B cell (primary cell): ENCODE results near the gene HOXA9. TPM values are rescaled to one million over a fixed set of nuclear protein-coding genes. Genes with fewer than 3 reads are reported as not detected.
A peak's percentile ranks its signal among the peaks of the same experiment; 100 is the strongest.

Experiments used
- ATAC-seq: fragments of 200-7000 bp; cut with Tn5 transposase; one replicate; pipeline ENCODE4 v1.10.0; 2021; ENCODE audit warnings: low read depth, mild to moderate bottlenecking, moderate number of reproducible peaks, moderate library complexity
- CTCF ChIA-PET: fragments of 350-600 bp; sonication (Branson Sonifier 250); formaldehyde crosslinking; loops from one replicate; lab custom pipeline; 2021; ENCODE audit warnings: antibody characterized with exemption, inconsistent platforms; lab: Charles Lee
- POLR2A ChIA-PET: fragments of 350-600 bp; sonication (Branson Sonifier 250); formaldehyde crosslinking; loops from one replicate; lab custom pipeline; 2021; ENCODE audit warnings: antibody characterized with exemption; lab: Charles Lee
- DNase-seq: peaks from one replicate; pipeline ENCODE4 v3.0.0; 2013
- H2AFZ ChIP-seq: 2 replicates; pipeline ENCODE4 v1.6.1; 2012; ENCODE audit warnings: mild to moderate bottlenecking, low read depth, low read length; ENCODE audit not compliant: insufficient read depth, poor library complexity, severe bottlenecking
- H3K27ac ChIP-seq, 2 donors: 1 replicate in 1 of 2; 2 replicates in 1 of 2; pipeline ENCODE4 v1.5.1; 2012 to 2013; ENCODE audit warnings: low read length in 2 of 2, mild to moderate bottlenecking in 2 of 2, moderate library complexity in 1 of 2
- H3K27me3 ChIP-seq, 4 experiments: fragments of 200-600 bp in 1 of 4; sonication (generic) in 1 of 4; replicated peaks in 1 of 4; 1 replicate in 2 of 4; 2 replicates in 2 of 4; pipeline versions ENCODE4 v1.6.1 to v1.7.0; 2013 to 2016; ENCODE audit warnings: low read length in 3 of 4, mild to moderate bottlenecking in 2 of 4, mixed read lengths in 1 of 4, moderate library complexity in 1 of 4; ENCODE audit not compliant: insufficient read depth in 4 of 4, control insufficient read depth in 3 of 4; ENCODE audit errors: control extremely low read depth in 1 of 4
- H3K36me3 ChIP-seq, 2 experiments: replicated peaks in 1 of 2; 1 replicate in 1 of 2; 2 replicates in 1 of 2; pipeline versions ENCODE4 v1.6.1 to v1.7.1; 2013; ENCODE audit warnings: low read length in 1 of 2; ENCODE audit not compliant: insufficient read depth in 2 of 2, control insufficient read depth in 1 of 2; ENCODE audit errors: control extremely low read depth in 1 of 2, extremely low read depth in 1 of 2
- H3K4me1 ChIP-seq, 2 donors: fragments of 200-600 bp in 1 of 2; sonication (generic) in 1 of 2; 1 replicate in 1 of 2; 2 replicates in 1 of 2; pipeline versions ENCODE4 v1.5.1 to v1.6.1; 2013 to 2017; ENCODE audit warnings: low read length in 2 of 2; ENCODE audit not compliant: control insufficient read depth in 2 of 2, insufficient read depth in 2 of 2
- H3K4me2 ChIP-seq: replicated peaks from 2 replicates; pipeline ENCODE3; 2012; ENCODE audit warnings: mild to moderate bottlenecking, low read depth, low read length; ENCODE audit not compliant: poor library complexity, severe bottlenecking
- H3K4me3 ChIP-seq, 5 experiments: fragments of 200-600 bp in 1 of 5; sonication (generic) in 1 of 5; 1 replicate in 3 of 5; 2 replicates in 2 of 5; pipeline versions ENCODE4 v1.5.1 to v1.7.0; 2011 to 2016; ENCODE audit warnings: low read length in 4 of 5, mild to moderate bottlenecking in 4 of 5, low read depth in 2 of 5, control low read depth in 1 of 5, moderate library complexity in 1 of 5; ENCODE audit not compliant: insufficient read depth in 1 of 5; ENCODE audit errors: control extremely low read depth in 1 of 5, extremely low read depth in 1 of 5
- H3K79me2 ChIP-seq: fragments of 200-600 bp; sonication (generic); one replicate; pipeline ENCODE4 v1.6.0; 2016; ENCODE audit warnings: low read length; ENCODE audit not compliant: control insufficient read depth, insufficient read depth
- H3K9ac ChIP-seq: fragments of 200-600 bp; sonication (generic); 2 replicates; pipeline ENCODE4 v1.6.1; 2017; ENCODE audit warnings: mild to moderate bottlenecking, low read length, moderate library complexity
- H3K9me3 ChIP-seq, 3 donors: one replicate each; pipeline versions ENCODE4 v1.6.1 to v1.7.1; 2013; ENCODE audit warnings: low read length in 2 of 3; ENCODE audit not compliant: control insufficient read depth in 2 of 3, insufficient read depth in 1 of 3; ENCODE audit errors: control extremely low read depth in 1 of 3
- H4K20me1 ChIP-seq: 2 replicates; pipeline ENCODE4 v1.6.0; 2012; ENCODE audit warnings: mild to moderate bottlenecking, low read length; ENCODE audit not compliant: insufficient read depth, control insufficient read depth, poor library complexity, severe bottlenecking
- H3K27ac Mint-ChIP-seq: one replicate; pipeline ENCODE4 v1.8.0; 2021; ENCODE audit warnings: mixed read lengths
- H3K27me3 Mint-ChIP-seq: one replicate; pipeline ENCODE4 v1.8.0; 2021; ENCODE audit warnings: mixed read lengths
- H3K4me1 Mint-ChIP-seq: one replicate; pipeline ENCODE4 v1.8.0; 2021; ENCODE audit warnings: mixed read lengths
- H3K4me3 Mint-ChIP-seq: one replicate; pipeline ENCODE4 v1.8.0; 2021; ENCODE audit warnings: mixed read lengths
- H3K9me3 Mint-ChIP-seq: one replicate; pipeline ENCODE4 v1.8.0; 2022; ENCODE audit warnings: mixed read lengths; ENCODE audit not compliant: insufficient read depth
- EZH2 ChIP-seq: IDR thresholded peaks from 2 replicates; pipeline ENCODE4 v1.6.1; 2012; ENCODE audit warnings: borderline replicate concordance, low read depth, mild to moderate bottlenecking, moderate library complexity, low read length; ENCODE audit not compliant: insufficient read depth, poor library complexity, severe bottlenecking
- WGBS: methylation state at CpG from one replicate; pipeline ENCODE4 v1.1.5; 2013; ENCODE audit warnings: missing lambda C conversion rate; ENCODE audit not compliant: insufficient coverage; 5-methylcytosine and 5-hydroxymethylcytosine counted together
- intact Hi-C: fragments of 100-400 bp; cut with micrococcal nuclease; formaldehyde crosslinking; loops from one replicate; pipeline ENCODE4 v1.10.0; 2022
- polyA plus RNA-seq: library from polyadenylated mRNA; depleted of rRNA; stranded (reverse); fragments of >200 nt; gene quantifications from 2 replicates; pipeline ENCODE4 v1.2.3, GENCODE V29; 2012
- total RNA-seq, 2 donors: library from RNA; stranded (reverse); fragments of 120-200 nt in 1 of 2; gene quantifications; 1 replicate in 1 of 2; 2 replicates in 1 of 2; pipeline versions ENCODE4 v1.2.3 to v1.2.4, GENCODE V29; 2013 to 2022
- TF ChIP-seq, protein P1 (sequence below): fragments of 200-600 bp; IDR thresholded peaks from one replicate; pipeline ENCODE4 v1.8.0; 2022; ENCODE audit warnings: antibody characterized with exemption, mild to moderate bottlenecking

HOXA9 gene
- total and polyA plus RNA-seq, 2 donors (not counting 1 experiment from before 2014, with no cell fraction given): 0.07 TPM; not detected in 1

DNA sequence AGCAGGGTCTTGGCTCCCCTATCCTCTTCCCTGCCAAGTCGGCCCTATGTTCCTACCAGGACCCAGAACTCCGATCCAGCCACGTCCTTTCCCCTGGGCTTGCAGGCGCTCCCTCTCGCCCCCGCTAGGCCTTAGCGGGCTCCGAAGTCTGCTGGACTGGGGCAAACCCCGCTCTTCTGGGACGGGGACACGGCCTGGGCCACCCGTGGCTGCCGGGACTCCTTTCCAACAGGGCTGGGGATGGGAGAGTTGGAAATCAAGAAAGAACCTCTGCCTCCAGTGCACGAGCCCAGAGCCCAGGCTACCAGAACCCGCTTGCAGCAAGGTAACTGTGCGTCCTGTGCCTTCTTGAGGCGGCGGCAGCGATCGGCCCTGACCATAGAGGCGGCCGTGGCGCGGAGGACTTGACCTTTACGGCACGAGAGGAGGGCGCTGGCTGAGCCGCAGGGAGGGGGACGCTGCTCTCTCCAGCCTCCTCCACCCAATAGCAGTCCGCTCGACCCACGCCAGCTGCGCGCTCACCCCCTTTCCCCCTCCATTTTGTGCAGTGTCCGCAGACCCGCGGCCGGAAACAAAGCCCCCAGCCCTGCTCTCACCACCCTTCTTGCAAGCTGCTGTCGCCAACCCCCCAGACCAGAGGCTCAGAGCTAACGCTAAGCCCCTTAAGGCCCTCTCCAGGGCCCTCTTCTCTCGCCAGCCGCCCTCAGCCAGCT, 26.7 kb upstream of the HOXA9 start:
- Histone ChIP-seq H3K4me2 (peak overlapping the region; percentile 75), H3K9me3 (peaks cover 2 to 58% (median 6%) of the 10 kb centered on the region in 3 donors), H4K20me1 (no peaks in the 10 kb centered on the region), H3K79me2 (no peaks in the 10 kb centered on the region), H3K4me3 (peak overlapping the region in 1 of 5 experiments; percentile 45), H3K9ac (peak overlapping the region; percentile 36), H2AFZ (no peak overlapping the region), H3K36me3 (no peaks in the 10 kb centered on the region), H3K27ac (no peak overlapping the region), H3K27me3 (peaks cover 3 to 91% (median 79%) of the 10 kb centered on the region in 4 experiments), H3K4me1 (peaks cover 39 to 65% of the 10 kb centered on the region in 2 donors)
- WGBS: 18% methylated on average over 42 of the region's 42 CpGs
- POLR2A ChIA-PET: interaction anchor here (0.5 to 0.7 kb wide), 3 partner anchors 17 to 77 kb away, joined by 3 to 4 read pairs (median 4); no protein-coding TSS in a partner anchor
- ATAC-seq: no peak
- Mint-ChIP-seq H3K4me3 (peak overlapping the region; percentile 61), H3K27me3 (peaks cover 86% of the 10 kb centered on the region), H3K4me1 (peaks cover 31% of the 10 kb centered on the region), H3K27ac (peak overlapping the region; percentile 37), H3K9me3 (no peaks in the 10 kb centered on the region)
- TF ChIP-seq EZH2: no peak
- TF ChIP-seq, protein P1, sequence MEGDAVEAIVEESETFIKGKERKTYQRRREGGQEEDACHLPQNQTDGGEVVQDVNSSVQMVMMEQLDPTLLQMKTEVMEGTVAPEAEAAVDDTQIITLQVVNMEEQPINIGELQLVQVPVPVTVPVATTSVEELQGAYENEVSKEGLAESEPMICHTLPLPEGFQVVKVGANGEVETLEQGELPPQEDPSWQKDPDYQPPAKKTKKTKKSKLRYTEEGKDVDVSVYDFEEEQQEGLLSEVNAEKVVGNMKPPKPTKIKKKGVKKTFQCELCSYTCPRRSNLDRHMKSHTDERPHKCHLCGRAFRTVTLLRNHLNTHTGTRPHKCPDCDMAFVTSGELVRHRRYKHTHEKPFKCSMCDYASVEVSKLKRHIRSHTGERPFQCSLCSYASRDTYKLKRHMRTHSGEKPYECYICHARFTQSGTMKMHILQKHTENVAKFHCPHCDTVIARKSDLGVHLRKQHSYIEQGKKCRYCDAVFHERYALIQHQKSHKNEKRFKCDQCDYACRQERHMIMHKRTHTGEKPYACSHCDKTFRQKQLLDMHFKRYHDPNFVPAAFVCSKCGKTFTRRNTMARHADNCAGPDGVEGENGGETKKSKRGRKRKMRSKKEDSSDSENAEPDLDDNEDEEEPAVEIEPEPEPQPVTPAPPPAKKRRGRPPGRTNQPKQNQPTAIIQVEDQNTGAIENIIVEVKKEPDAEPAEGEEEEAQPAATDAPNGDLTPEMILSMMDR: no peak
- peak; percentile 37 for DNase-seq
- intact Hi-C loops: loop anchor here (10.0 kb wide), 1 partner anchor 413 kb away; no protein-coding TSS in a partner anchor
- CTCF ChIA-PET: interaction anchor here (0.7 to 1.3 kb wide), 8 partner anchors 9 to 728 kb away, joined by 3 to 5 read pairs (median 3); no protein-coding TSS in a partner anchor
